Left ventricle myocardium inferior (tissue), 1 donor: ENCODE measurements around the gene NAV2. TPM values are rescaled to one million over a fixed set of nuclear protein-coding genes. Genes with fewer than 3 reads are reported as not detected.

Experiments
- DNase-seq: peaks from one replicate; pipeline ENCODE4 v3.0.0-alpha.2; 2020
- H3K27ac ChIP-seq: fragments of 200-600 bp; replicated peaks from 2 replicates; pipeline ENCODE4 v1.8.0; 2021
- H3K27me3 ChIP-seq: fragments of 200-600 bp; 2 replicates; pipeline ENCODE4 v1.8.0; 2021; ENCODE audit warnings: low read depth
- H3K36me3 ChIP-seq: fragments of 200-600 bp; 2 replicates; pipeline ENCODE4 v1.8.0; 2021
- H3K4me1 ChIP-seq: fragments of 200-600 bp; 2 replicates; pipeline ENCODE4 v1.8.0; 2021
- H3K4me3 ChIP-seq: fragments of 200-600 bp; 2 replicates; pipeline ENCODE4 v1.8.0; 2021; ENCODE audit warnings: mild to moderate bottlenecking, moderate library complexity
- H3K9me3 ChIP-seq: fragments of 200-600 bp; replicated peaks from 2 replicates; pipeline ENCODE4 v1.8.0; 2021
- intact Hi-C: fragments of 100-400 bp; cut with micrococcal nuclease; formaldehyde crosslinking; loops from one replicate; pipeline ENCODE4 v1.11.0; 2022
- total RNA-seq: library from RNA; stranded (reverse); fragmentation: NEBNext Ultra II Directional; extraction: Animal tissue kit (Norgen Biotek cat#: 25700); gene quantifications from one replicate; pipeline ENCODE4 v1.2.1, GENCODE V29; 2021
- TF ChIP-seq, protein P1 (sequence below): fragments of 200-600 bp; IDR thresholded peaks from 2 replicates; pipeline ENCODE4 v1.8.0; 2021; ENCODE audit warnings: antibody characterized with exemption, mild to moderate bottlenecking, borderline replicate concordance
- donor health status: DM: no; HTN: yes; CAD: no; lungs with severe emphysema.

Gene NAV2
- total RNA-seq, 1 donor from 2014 or later = 14.3 TPM

DNA sequence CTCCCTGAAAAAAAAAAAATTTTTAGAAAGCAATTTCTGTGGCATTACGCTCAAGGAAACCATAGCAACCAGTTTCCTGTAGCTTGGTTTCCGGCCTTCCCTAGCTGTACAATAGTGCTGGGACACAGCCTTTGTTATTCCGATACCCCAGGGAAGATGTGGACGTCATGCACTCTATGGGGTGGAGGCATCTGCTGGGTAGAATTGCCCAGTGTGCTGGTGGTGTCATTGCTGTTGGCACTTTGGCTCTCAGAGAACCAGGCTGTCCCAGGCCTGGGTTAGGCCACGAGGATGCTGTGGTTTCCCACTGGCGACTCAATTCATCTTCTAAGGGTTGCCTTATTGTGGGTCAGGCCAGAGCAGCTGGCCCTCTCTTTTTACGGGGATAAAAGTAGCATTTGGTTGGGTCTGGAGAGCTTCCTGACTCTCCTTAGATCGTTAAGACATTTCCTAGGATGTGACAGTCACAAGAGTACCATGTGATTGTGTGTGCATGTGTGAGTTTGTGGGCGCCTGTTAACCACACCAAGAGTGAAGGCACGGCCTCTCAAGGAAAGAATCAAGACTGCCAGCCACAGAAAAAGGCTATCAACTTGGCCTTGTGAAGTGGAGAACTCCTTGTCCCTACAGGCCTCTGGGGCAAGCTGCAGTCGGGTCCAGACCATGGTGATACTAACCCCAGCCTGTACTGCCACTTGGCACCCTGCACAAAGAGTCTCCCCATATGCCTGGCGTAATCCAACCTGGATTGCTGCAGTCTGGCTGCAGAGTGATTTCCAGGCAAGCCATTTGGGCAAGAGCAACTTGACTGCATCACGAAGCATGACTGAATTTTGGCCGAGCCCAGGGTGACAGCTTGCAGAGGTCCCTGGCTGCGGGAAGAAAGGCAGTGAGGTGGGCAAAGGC, 35.9 kb upstream of the NAV2 start:
- H3K4me1 ChIP-seq = peaks cover 75% of the 10 kb centered on the region
- no peaks in the 10 kb centered on the region for H3K36me3 ChIP-seq
- H3K4me3 ChIP-seq = no peak overlapping the region
- no peak for DNase-seq
- intact Hi-C loops = no loop called here
- TF ChIP-seq, protein P1, sequence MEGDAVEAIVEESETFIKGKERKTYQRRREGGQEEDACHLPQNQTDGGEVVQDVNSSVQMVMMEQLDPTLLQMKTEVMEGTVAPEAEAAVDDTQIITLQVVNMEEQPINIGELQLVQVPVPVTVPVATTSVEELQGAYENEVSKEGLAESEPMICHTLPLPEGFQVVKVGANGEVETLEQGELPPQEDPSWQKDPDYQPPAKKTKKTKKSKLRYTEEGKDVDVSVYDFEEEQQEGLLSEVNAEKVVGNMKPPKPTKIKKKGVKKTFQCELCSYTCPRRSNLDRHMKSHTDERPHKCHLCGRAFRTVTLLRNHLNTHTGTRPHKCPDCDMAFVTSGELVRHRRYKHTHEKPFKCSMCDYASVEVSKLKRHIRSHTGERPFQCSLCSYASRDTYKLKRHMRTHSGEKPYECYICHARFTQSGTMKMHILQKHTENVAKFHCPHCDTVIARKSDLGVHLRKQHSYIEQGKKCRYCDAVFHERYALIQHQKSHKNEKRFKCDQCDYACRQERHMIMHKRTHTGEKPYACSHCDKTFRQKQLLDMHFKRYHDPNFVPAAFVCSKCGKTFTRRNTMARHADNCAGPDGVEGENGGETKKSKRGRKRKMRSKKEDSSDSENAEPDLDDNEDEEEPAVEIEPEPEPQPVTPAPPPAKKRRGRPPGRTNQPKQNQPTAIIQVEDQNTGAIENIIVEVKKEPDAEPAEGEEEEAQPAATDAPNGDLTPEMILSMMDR = no peak
- H3K9me3 ChIP-seq = no peaks in the 10 kb centered on the region
- peak overlapping the region; percentile 91 for H3K27ac ChIP-seq
- no peaks in the 10 kb centered on the region for H3K27me3 ChIP-seq

DNA sequence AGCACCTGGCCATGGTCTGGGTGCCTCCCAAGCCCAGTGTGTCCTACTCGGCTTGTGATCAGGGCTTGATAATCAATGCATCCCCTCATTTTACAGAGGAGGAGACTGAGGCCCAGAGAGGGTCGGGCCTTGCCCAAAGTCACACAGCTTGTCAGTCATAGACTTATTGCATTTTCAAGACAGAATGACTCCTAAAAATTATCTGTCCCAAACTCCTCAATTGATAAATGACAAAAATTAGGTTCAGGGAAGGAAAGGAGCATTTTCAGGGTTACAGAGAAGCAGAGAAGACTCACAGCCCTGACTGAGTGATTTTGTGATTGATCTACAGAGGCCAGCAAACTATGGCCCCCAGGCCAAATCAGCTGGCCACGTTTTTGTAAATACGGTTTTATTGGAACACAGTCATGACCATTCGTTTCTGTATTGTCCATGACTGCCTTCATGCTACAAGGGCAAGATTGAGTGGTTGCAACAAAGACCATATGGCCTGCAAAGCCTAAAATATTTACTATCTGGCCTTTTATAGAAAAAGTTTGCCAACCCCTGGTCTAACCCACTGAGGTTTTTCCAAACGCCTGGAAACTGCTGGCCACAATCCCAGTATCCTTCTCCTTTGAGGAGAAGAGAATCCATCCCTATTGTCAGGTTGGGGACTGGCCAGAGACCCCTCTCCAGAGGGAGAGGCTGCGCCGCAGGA, 35.1 kb upstream of the NAV2 start:
- TF ChIP-seq, protein P1 = no peak
- H3K9me3 ChIP-seq = no peaks in the 10 kb centered on the region
- intact Hi-C loops = no loop called here
- no peak for DNase-seq
- peaks cover 83% of the 10 kb centered on the region for H3K4me1 ChIP-seq
- H3K27ac ChIP-seq = peak overlapping the region; percentile 91
- H3K4me3 ChIP-seq = no peak overlapping the region
- no peaks in the 10 kb centered on the region for H3K27me3 ChIP-seq
- no peaks in the 10 kb centered on the region for H3K36me3 ChIP-seq

DNA sequence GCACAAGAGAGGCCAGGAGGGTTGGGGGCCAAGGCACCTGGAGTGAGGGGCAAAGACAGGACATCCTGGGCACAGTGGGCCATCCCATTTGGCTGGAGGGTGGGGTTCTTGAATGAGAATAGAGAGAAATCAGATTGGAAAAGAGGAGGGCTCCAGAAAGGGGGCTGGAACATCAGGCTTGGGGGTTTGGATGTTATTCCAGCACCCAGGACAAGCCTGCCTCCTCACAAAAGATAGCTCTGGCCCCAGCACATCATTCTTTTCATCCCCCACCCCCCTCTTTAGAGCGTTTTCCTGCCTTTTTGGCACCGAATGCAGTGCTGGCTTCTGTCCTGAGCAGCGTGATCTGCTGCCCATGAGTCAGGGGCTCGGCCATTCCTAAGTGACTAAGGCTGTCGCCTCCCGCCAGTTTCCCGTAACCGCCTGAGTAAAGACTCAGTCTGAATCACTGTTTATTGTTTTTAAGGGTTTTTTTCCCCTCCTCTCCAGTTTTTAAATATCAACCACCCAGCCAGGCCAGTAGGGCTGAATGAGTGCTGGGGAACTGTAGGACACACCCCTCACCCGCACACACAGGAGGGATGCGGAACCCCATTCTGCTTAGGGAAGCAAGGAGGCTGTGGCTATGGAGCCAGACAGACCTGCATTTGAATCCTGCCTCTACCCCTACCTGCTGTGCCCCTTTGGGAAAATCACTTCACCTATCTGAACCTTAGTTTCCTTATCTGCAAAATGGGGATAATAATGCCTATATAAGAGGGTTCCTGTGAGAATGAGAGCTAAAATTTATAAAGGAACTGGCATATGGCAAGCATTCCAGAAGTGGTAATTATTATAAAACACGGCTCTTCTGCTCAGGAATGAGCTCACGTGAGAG, 32.4 kb upstream of the NAV2 start:
- Histone ChIP-seq H3K27ac (peak overlapping the region; percentile 83), H3K9me3 (no peaks in the 10 kb centered on the region), H3K4me3 (peak overlapping the region; percentile 30), H3K36me3 (no peaks in the 10 kb centered on the region), H3K27me3 (no peaks in the 10 kb centered on the region), H3K4me1 (peaks cover 85% of the 10 kb centered on the region)
- intact Hi-C loops = no loop called here
- TF ChIP-seq, protein P1 = peak; percentile 20
- DNase-seq = peak; percentile 82

DNA sequence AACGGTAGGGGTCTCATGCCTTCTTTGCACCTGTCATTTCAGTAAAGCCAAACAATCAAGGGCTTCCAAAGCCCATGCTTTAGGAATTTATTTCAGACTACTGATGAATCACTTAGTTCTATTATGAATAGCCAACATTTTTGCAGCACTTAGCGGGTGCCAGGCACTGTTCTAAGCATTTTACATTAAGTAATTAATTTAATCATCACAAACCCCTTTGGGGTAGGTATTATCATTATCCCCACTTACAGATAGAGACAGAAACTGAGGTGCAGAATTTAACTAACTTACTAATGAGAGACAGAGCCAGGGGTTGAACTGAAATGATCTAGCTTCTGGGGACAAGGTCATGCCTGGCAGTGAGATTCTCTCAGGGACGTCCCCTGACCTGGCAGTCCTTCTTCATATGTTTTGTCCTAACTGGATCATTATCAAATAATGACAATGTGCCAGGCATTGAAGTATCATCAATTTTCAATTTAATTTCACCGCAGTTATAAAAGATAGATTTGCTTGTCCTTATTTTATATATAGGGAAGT, 31.7 kb upstream of the NAV2 start:
- Histone ChIP-seq H3K4me3 (no peak overlapping the region), H3K9me3 (no peaks in the 10 kb centered on the region), H3K4me1 (peaks cover 81% of the 10 kb centered on the region), H3K27me3 (no peaks in the 10 kb centered on the region), H3K27ac (peak overlapping the region; percentile 83), H3K36me3 (no peaks in the 10 kb centered on the region)
- DNase-seq = no peak
- TF ChIP-seq, protein P1 = no peak
- intact Hi-C loops = no loop called here
